ENCODE data around the gene GMIP. TPM values are rescaled to one million over a fixed set of nuclear protein-coding genes. Genes with fewer than 3 reads are reported as not detected.
"Not testable (repeated sequence)": the region's sequence is repeated elsewhere in the genome, so short reads cannot be mapped to it uniquely, and the experiment has no call there.

The GMIP gene, protein sequence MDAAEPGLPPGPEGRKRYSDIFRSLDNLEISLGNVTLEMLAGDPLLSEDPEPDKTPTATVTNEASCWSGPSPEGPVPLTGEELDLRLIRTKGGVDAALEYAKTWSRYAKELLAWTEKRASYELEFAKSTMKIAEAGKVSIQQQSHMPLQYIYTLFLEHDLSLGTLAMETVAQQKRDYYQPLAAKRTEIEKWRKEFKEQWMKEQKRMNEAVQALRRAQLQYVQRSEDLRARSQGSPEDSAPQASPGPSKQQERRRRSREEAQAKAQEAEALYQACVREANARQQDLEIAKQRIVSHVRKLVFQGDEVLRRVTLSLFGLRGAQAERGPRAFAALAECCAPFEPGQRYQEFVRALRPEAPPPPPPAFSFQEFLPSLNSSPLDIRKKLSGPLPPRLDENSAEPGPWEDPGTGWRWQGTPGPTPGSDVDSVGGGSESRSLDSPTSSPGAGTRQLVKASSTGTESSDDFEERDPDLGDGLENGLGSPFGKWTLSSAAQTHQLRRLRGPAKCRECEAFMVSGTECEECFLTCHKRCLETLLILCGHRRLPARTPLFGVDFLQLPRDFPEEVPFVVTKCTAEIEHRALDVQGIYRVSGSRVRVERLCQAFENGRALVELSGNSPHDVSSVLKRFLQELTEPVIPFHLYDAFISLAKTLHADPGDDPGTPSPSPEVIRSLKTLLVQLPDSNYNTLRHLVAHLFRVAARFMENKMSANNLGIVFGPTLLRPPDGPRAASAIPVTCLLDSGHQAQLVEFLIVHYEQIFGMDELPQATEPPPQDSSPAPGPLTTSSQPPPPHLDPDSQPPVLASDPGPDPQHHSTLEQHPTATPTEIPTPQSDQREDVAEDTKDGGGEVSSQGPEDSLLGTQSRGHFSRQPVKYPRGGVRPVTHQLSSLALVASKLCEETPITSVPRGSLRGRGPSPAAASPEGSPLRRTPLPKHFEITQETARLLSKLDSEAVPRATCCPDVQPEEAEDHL
- total RNA-seq, result 54.4 TPM
- long read RNA-seq, transcript GMIP-201 (21 exons, 3,538 nt), result major isoform, 12 of 53 reads
- long read RNA-seq, partial matches to known transcripts, result 13 of 53 reads
- long read RNA-seq, other reads (novel, unspliced or antisense), result 25 of 53 reads

- H3K9me3 ChIP-seq, result no peaks in the 10 kb centered on the region
- DNase-seq (peak; percentile 90), ATAC-seq (peak; percentile 92 to 95)
- TF ChIP-seq CTCF (IDR thresholded peaks at IDR 0.05), result peak; percentile 88
- peak within 1 kb of the TSS; percentile 93 for H3K4me3 ChIP-seq
- intact Hi-C loops (cut with DNase I), result no loop called here
- no peaks in the 10 kb centered on the region for H3K27me3 ChIP-seq (ENCODE audit: low read depth)
- peaks cover 14% of the 10 kb centered on the region for H3K4me1 ChIP-seq
- H3K27ac ChIP-seq, result peak within 1 kb of the TSS; percentile 91
- peaks cover 63% of the 10 kb centered on the region for H3K36me3 ChIP-seq
Observed at GRCh38 chr19:19643158-19644053, at the start of gene GMIP. Gene GMIP (minus strand): TSS chr19:19643657. CDS start chr19:19643529, 128 bp downstream.

GRCh38 chr19:19691683-19692082 is 48.2 kb upstream of the GMIP start:
- H3K36me3 ChIP-seq, result no peaks in the 10 kb centered on the region
- H3K4me1 ChIP-seq, result no peaks in the 10 kb centered on the region
- intact Hi-C loops (cut with DNase I), result no loop called here
- H3K27me3 ChIP-seq (ENCODE audit: low read depth), result no peaks in the 10 kb centered on the region
- DNase-seq (no peak), ATAC-seq (no peak)
- peaks cover 7% of the 10 kb centered on the region for H3K9me3 ChIP-seq
- H3K4me3 ChIP-seq, result no peak overlapping the region
- no peak for TF ChIP-seq CTCF (IDR thresholded peaks at IDR 0.05)
- no peak overlapping the region for H3K27ac ChIP-seq

- H3K4me1 ChIP-seq; H3K36me3 ChIP-seq; H3K4me3 ChIP-seq; intact Hi-C loops (cut with DNase I); H3K27ac ChIP-seq; ATAC-seq; DNase-seq; H3K27me3 ChIP-seq (ENCODE audit: low read depth): not testable (repeated sequence)
- peaks cover 22% of the 10 kb centered on the region for H3K9me3 ChIP-seq
Observed at GRCh38 chr19:19689023-19689422, 45.6 kb upstream of the GMIP start.

- Histone ChIP-seq H3K27me3 (ENCODE audit: low read depth) (no peaks in the 10 kb centered on the region), H3K9me3 (peaks cover 25% of the 10 kb centered on the region), H3K36me3 (no peaks in the 10 kb centered on the region), H3K27ac (no peak overlapping the region), H3K4me1 (no peaks in the 10 kb centered on the region), H3K4me3 (no peak overlapping the region)
- ATAC-seq (no peak), DNase-seq (no peak)
- TF ChIP-seq CTCF (IDR thresholded peaks at IDR 0.05), result no peak
- intact Hi-C loops (cut with DNase I), result no loop called here
Observed at GRCh38 chr19:19687090-19687489, 43.6 kb upstream of the GMIP start.

DNA sequence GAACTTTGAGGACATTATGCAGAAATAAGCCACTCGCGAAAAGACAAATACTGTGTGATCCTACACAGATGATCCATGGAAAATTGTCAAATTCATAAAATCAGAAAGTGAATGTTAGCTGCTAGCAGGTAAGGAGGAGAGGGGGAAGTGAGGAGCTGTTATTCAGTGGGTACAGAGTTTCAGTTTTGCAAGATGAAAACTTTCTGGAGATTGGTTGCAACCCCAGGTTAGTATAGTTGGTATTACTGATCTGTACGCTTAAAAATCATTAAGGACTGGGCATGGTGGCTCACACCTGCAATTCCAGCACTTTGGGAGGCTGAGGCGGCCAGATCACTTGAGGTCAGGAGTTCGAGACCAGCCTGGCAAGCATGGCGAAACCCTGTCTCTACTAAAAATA is 43.1 kb upstream of the GMIP start:
- Histone ChIP-seq H3K36me3 (peaks cover 3% of the 10 kb centered on the region), H3K9me3 (peaks cover 27% of the 10 kb centered on the region), H3K4me3 (no peak overlapping the region), H3K4me1 (no peaks in the 10 kb centered on the region), H3K27ac (no peak overlapping the region), H3K27me3 (ENCODE audit: low read depth) (no peaks in the 10 kb centered on the region)
- intact Hi-C loops (cut with DNase I), result no loop called here
- TF ChIP-seq CTCF (IDR thresholded peaks at IDR 0.05), result no peak
- DNase-seq (no peak), ATAC-seq (no peak)

GRCh38 chr19:19686119-19686518 is 42.7 kb upstream of the GMIP start:
- H3K27me3 ChIP-seq (ENCODE audit: low read depth); H3K36me3 ChIP-seq; H3K27ac ChIP-seq; H3K4me1 ChIP-seq; ATAC-seq; DNase-seq; H3K4me3 ChIP-seq; intact Hi-C loops (cut with DNase I): not testable (repeated sequence)
- peaks cover 32% of the 10 kb centered on the region for H3K9me3 ChIP-seq
